GM21529 (cell line): ENCODE results near the gene NDUFA1.
"Not testable (repeated sequence)": the region's sequence is repeated elsewhere in the genome, so short reads cannot be mapped to it uniquely, and the experiment has no call there.

Experiments
- ATAC-seq: cut with Tn5 transposase; IDR thresholded peaks from one replicate; pipeline ENCODE4 v1.9.1; 2021; ENCODE audit not compliant: unreplicated experiment

The NDUFA1 gene

GRCh38 chrX:119899125-119899524 lies 27.5 kb downstream of the NDUFA1 start:
- ATAC-seq = no peak

GRCh38 chrX:119900976-119901375 lies 29.3 kb downstream of the NDUFA1 start:
- no peak for ATAC-seq

- no peak for ATAC-seq
These were observed 44.7 kb downstream of the NDUFA1 start for GRCh38 chrX:119916310-119916709.

GRCh38 chrX:119917877-119918276 lies 46.2 kb downstream of the NDUFA1 start:
- no peak for ATAC-seq

- ATAC-seq = no peak
These were observed 48.4 kb downstream of the NDUFA1 start for GRCh38 chrX:119919835-119920585.

GRCh38 chrX:119922391-119922790 lies 50.8 kb downstream of the NDUFA1 start:
- ATAC-seq = not testable (repeated sequence)
